Endodermal cell (in vitro differentiated cells): Measurements from ENCODE around the gene ZFP92. TPM values are rescaled to one million over a fixed set of nuclear protein-coding genes. Genes with fewer than 3 reads are reported as not detected.

Experiments
- DNase-seq: peaks from one replicate; pipeline ENCODE4 v3.0.0-alpha.2; 2017
- H3K27ac ChIP-seq: 2 replicates; pipeline ENCODE4 v1.5.1; 2013; ENCODE audit warnings: mild to moderate bottlenecking, low read depth, low read length, moderate library complexity
- H3K27me3 ChIP-seq: 2 replicates; pipeline ENCODE4 v1.6.1; 2013; ENCODE audit warnings: mild to moderate bottlenecking, low read length, moderate library complexity; ENCODE audit not compliant: insufficient read depth, control insufficient read depth, poor library complexity, severe bottlenecking
- H3K36me3 ChIP-seq: 2 replicates; pipeline ENCODE4 v1.7.0; 2013; ENCODE audit warnings: mild to moderate bottlenecking, low read length, moderate library complexity; ENCODE audit not compliant: control insufficient read depth, insufficient read depth
- H3K4me1 ChIP-seq: one replicate; pipeline ENCODE4 v1.7.0; 2013; ENCODE audit warnings: low read length; ENCODE audit not compliant: control insufficient read depth, insufficient read depth
- H3K4me3 ChIP-seq: 2 replicates; pipeline ENCODE4 v1.5.1; 2013; ENCODE audit warnings: mild to moderate bottlenecking, low read length, moderate library complexity
- H3K9ac ChIP-seq: 2 replicates; pipeline ENCODE4 v1.6.1; 2013; ENCODE audit warnings: mild to moderate bottlenecking, low read length, moderate library complexity; ENCODE audit not compliant: poor library complexity, severe bottlenecking; ENCODE audit errors: extremely low read depth
- H3K9me3 ChIP-seq: 2 replicates; pipeline ENCODE4 v1.6.1; 2013; ENCODE audit warnings: mild to moderate bottlenecking, low read length, moderate library complexity; ENCODE audit not compliant: control insufficient read depth
- H3K27ac Mint-ChIP-seq: 2 replicates; pipeline ENCODE4 v1.8.0; 2020; ENCODE audit warnings: mixed read lengths
- H3K27me3 Mint-ChIP-seq: 2 replicates; pipeline ENCODE4 v1.8.0; 2021; ENCODE audit warnings: mild to moderate bottlenecking, mixed read lengths; ENCODE audit not compliant: insufficient read depth
- H3K36me3 Mint-ChIP-seq: 2 replicates; pipeline ENCODE4 v1.8.0; 2020; ENCODE audit warnings: low read depth, mixed read lengths
- H3K4me1 Mint-ChIP-seq: 2 replicates; pipeline ENCODE4 v1.8.0; 2020; ENCODE audit warnings: mixed read lengths
- H3K4me3 Mint-ChIP-seq: 2 replicates; pipeline ENCODE4 v1.8.0; 2020; ENCODE audit warnings: mild to moderate bottlenecking, moderate library complexity, mixed read lengths
- H3K9me3 Mint-ChIP-seq: 2 replicates; pipeline ENCODE4 v1.8.0; 2020; ENCODE audit warnings: mild to moderate bottlenecking, mixed read lengths
- CTCF ChIP-seq: fragments of 200-600 bp; sonication (generic); conservative IDR thresholded peaks from 2 replicates; pipeline ENCODE4 v1.5.0; 2021; ENCODE audit warnings: antibody characterized with exemption, mild to moderate bottlenecking
- WGBS, 2 experiments: methylation state at CpG; one replicate each; pipeline versions ENCODE4 v1.1.5 to v1.1.7; 2013; ENCODE audit warnings: missing lambda C conversion rate in 2 of 2, mixed read lengths in 1 of 2; ENCODE audit not compliant: insufficient coverage in 1 of 2, insufficient read length in 1 of 2; 5-methylcytosine and 5-hydroxymethylcytosine counted together
- total RNA-seq, 2 donors: library from RNA; stranded (reverse); fragmentation: NEBNext Ultra II Directional in 1 of 2; extraction: Animal tissue kit (Norgen Biotek cat#: 25700) in 1 of 2; gene quantifications; 2 replicates in 1 of 2; 3 replicates in 1 of 2; pipeline ENCODE4 v1.2.1, GENCODE V29; 2021

The ZFP92 gene
- total RNA-seq, 2 donors from 2014 or later, result 0.29 to 0.31 TPM

GRCh38 chrX:153448556-153449367 is 37.5 kb downstream of the ZFP92 start:
- Histone ChIP-seq H3K27me3 (no peaks in the 10 kb centered on the region), H3K36me3 (no peaks in the 10 kb centered on the region), H3K9ac (no peak overlapping the region), H3K4me1 (no peaks in the 10 kb centered on the region), H3K27ac (no peak overlapping the region), H3K4me3 (no peak overlapping the region), H3K9me3 (no peaks in the 10 kb centered on the region)
- no peak for DNase-seq
- Mint-ChIP-seq H3K36me3 (peaks cover 9% of the 10 kb centered on the region), H3K4me1 (no peaks in the 10 kb centered on the region), H3K27me3 (no peaks in the 10 kb centered on the region), H3K9me3 (peaks cover 61% of the 10 kb centered on the region), H3K27ac (no peak overlapping the region), H3K4me3 (no peak overlapping the region)
- TF ChIP-seq CTCF, result no peak
- 94 to 95% methylated on average over 8 to 16 of the region's 21 CpGs for WGBS, 2 experiments

- H3K27ac ChIP-seq, result no peak overlapping the region
- no peak overlapping the region for H3K4me3 ChIP-seq
- H3K4me3 Mint-ChIP-seq, result no peak overlapping the region
- no peaks in the 10 kb centered on the region for H3K9me3 ChIP-seq
- 89 to 93% methylated on average over 5 to 15 of the region's 15 CpGs for WGBS, 2 experiments
- DNase-seq, result no peak
- H3K4me1 ChIP-seq, result no peaks in the 10 kb centered on the region
- no peak overlapping the region for H3K27ac Mint-ChIP-seq
- no peaks in the 10 kb centered on the region for H3K27me3 ChIP-seq
- H3K36me3 Mint-ChIP-seq, result peaks cover 9% of the 10 kb centered on the region
- H3K27me3 Mint-ChIP-seq, result no peaks in the 10 kb centered on the region
- no peaks in the 10 kb centered on the region for H3K4me1 Mint-ChIP-seq
- no peaks in the 10 kb centered on the region for H3K36me3 ChIP-seq
- H3K9ac ChIP-seq, result no peak overlapping the region
- no peak for TF ChIP-seq CTCF
- peaks cover 63% of the 10 kb centered on the region for H3K9me3 Mint-ChIP-seq
Observed at GRCh38 chrX:153449368-153450113, 38.3 kb downstream of the ZFP92 start.

GRCh38 chrX:153450114-153450948 is 39.1 kb downstream of the ZFP92 start:
- Mint-ChIP-seq H3K9me3 (peaks cover 63% of the 10 kb centered on the region), H3K4me3 (no peak overlapping the region), H3K27me3 (no peaks in the 10 kb centered on the region), H3K4me1 (no peaks in the 10 kb centered on the region), H3K27ac (no peak overlapping the region), H3K36me3 (peaks cover 11% of the 10 kb centered on the region)
- no peaks in the 10 kb centered on the region for H3K36me3 ChIP-seq
- H3K4me1 ChIP-seq, result no peaks in the 10 kb centered on the region
- H3K27me3 ChIP-seq, result no peaks in the 10 kb centered on the region
- 80 to 95% methylated on average over 2 to 26 of the region's 26 CpGs for WGBS, 2 experiments
- H3K9me3 ChIP-seq, result no peaks in the 10 kb centered on the region
- DNase-seq, result no peak
- H3K27ac ChIP-seq, result no peak overlapping the region
- no peak overlapping the region for H3K9ac ChIP-seq
- no peak for TF ChIP-seq CTCF
- H3K4me3 ChIP-seq, result no peak overlapping the region
